K562 (cell line): ENCODE measurements around the gene ROBO1. TPM values are rescaled to one million over a fixed set of nuclear protein-coding genes. Genes with fewer than 3 reads are reported as not detected.

ENCODE experiments used
- ATAC-seq: fragments of 200-7000 bp; cut with Tn5 transposase; 3 replicates; pipeline ENCODE4 v1.9.1; 2020; ENCODE audit warnings: moderate library complexity
- BruUV-seq: library from RNA; stranded (reverse); fragments of 400-500 nt; replicated peaks from 2 replicates; lab custom pipeline; 2021; lab: Mats Ljungman, UMichigan
- CTCF ChIA-PET: fragments of 300-600 bp; formaldehyde crosslinking; extraction: SDS; loops from one replicate; lab custom pipeline; 2021; ENCODE audit warnings: low intra/inter-chr PET ratio; lab: Yijun Ruan, JAX
- POLR2A ChIA-PET: fragments of 300-600, 350-650 bp; sonication (Branson Sonifier 250); formaldehyde crosslinking; extraction: SDS; loops from one replicate; lab custom pipeline; 2021; ENCODE audit warnings: antibody characterized with exemption, inconsistent platforms; lab: Yijun Ruan, JAX
- DNase-seq, 4 experiments: peaks; one replicate each; pipeline versions ENCODE4 v3.0.0 to v3.0.0-alpha.2; 2011 to 2018; ENCODE audit warnings: low spot score in 3 of 4, mixed read lengths in 3 of 4; ENCODE audit errors: extremely low read depth in 1 of 4
- FAIRE-seq: peaks from 2 replicates; lab custom pipeline; 2011; peaks lifted over from hg19 to GRCh38; lab: Jason Lieb, UNC
- H2AFZ ChIP-seq: 2 replicates; pipeline ENCODE4 v1.6.0; 2011; ENCODE audit warnings: low read depth, low read length, control low read depth, inconsistent platforms
- H3K27ac ChIP-seq: fragments of 200-600 bp; 3 replicates; pipeline ENCODE4 v1.8.0; 2011; ENCODE audit warnings: low read depth, mild to moderate bottlenecking, control low read depth, inconsistent platforms, low read length, moderate library complexity, mixed read lengths; ENCODE audit errors: extremely low read depth
- H3K27me3 ChIP-seq, 2 experiments: fragments of 300-600 bp in 1 of 2; 2 replicates in 1 of 2; 3 replicates in 1 of 2; pipeline versions ENCODE4 v1.6.0 to v1.8.0; 2011; ENCODE audit warnings: inconsistent platforms in 2 of 2, low read length in 2 of 2, mild to moderate bottlenecking in 1 of 2, mixed read lengths in 1 of 2, moderate library complexity in 1 of 2; ENCODE audit not compliant: control insufficient read depth in 2 of 2, insufficient read depth in 2 of 2
- H3K36me3 ChIP-seq: fragments of 300-600 bp; 3 replicates; pipeline ENCODE4 v1.8.0; 2011; ENCODE audit warnings: mild to moderate bottlenecking, low read length, inconsistent platforms; ENCODE audit not compliant: control insufficient read depth, insufficient read depth
- H3K4me1 ChIP-seq, 2 experiments: fragments of 200-600 bp in 1 of 2; replicated peaks in 1 of 2; 2 replicates in 1 of 2; 3 replicates in 1 of 2; pipeline versions ENCODE4 v1.5.1 to v1.8.0; 2011; ENCODE audit warnings: inconsistent platforms in 2 of 2, low read length in 2 of 2, mild to moderate bottlenecking in 1 of 2, mixed read lengths in 1 of 2, moderate library complexity in 1 of 2; ENCODE audit not compliant: control insufficient read depth in 2 of 2, insufficient read depth in 2 of 2
- H3K4me2 ChIP-seq: 2 replicates; pipeline ENCODE4 v1.6.1; 2011; ENCODE audit warnings: low read length, control low read depth, inconsistent platforms, mixed read lengths; ENCODE audit not compliant: insufficient read depth
- H3K4me3 ChIP-seq: fragments of 200-600 bp; sonication (generic), shearing (Covaris generic); 2 replicates; pipeline ENCODE4 v1.5.1; 2016; ENCODE audit warnings: control low read depth, inconsistent platforms
- H3K79me2 ChIP-seq: fragments of 200-600 bp; 3 replicates; pipeline ENCODE4 v1.8.0; 2011; ENCODE audit warnings: low read length, inconsistent platforms; ENCODE audit not compliant: control insufficient read depth, insufficient read depth
- H3K9ac ChIP-seq, 2 experiments: 2 replicates each; pipeline versions ENCODE4 v1.6.0 to v1.6.1; 2011; ENCODE audit warnings: low read depth in 2 of 2, low read length in 2 of 2, control low read depth in 1 of 2, inconsistent platforms in 1 of 2, mild to moderate bottlenecking in 1 of 2, mixed read lengths in 1 of 2; ENCODE audit not compliant: insufficient read depth in 1 of 2
- H3K9me1 ChIP-seq: one replicate; pipeline ENCODE4 v1.6.0; 2011; ENCODE audit warnings: inconsistent platforms, mild to moderate bottlenecking, low read length, moderate library complexity; ENCODE audit not compliant: control insufficient read depth, insufficient read depth
- H3K9me3 ChIP-seq: replicated peaks from 2 replicates; pipeline ENCODE4 v1.5.1; 2011; ENCODE audit warnings: low read depth, low read length, inconsistent platforms; ENCODE audit not compliant: control insufficient read depth, insufficient read depth
- H4K20me1 ChIP-seq: replicated peaks from 2 replicates; pipeline ENCODE4 v1.6.1; 2011; ENCODE audit warnings: low read length, inconsistent platforms, mixed read lengths; ENCODE audit not compliant: control insufficient read depth, insufficient read depth
- CHCHD3 ChIP-seq: fragments of 250-450 bp; sonication (Bioruptor Pico); IDR thresholded peaks from 2 replicates; pipeline ENCODE4 v2.1.2; 2022; ENCODE audit warnings: mild to moderate bottlenecking
- GATAD2B ChIP-seq: fragments of 450-650 bp; IDR thresholded peaks from 2 replicates; pipeline ENCODE4 v1.6.1; 2017; ENCODE audit warnings: mild to moderate bottlenecking, borderline replicate concordance
- NCOR1 ChIP-seq: fragments of 450-650 bp; IDR thresholded peaks from 2 replicates; pipeline ENCODE4 v1.6.1; 2016; ENCODE audit warnings: mild to moderate bottlenecking, moderate library complexity
- NFYB ChIP-seq: IDR thresholded peaks from 2 replicates; pipeline ENCODE4 v1.6.1; 2011; ENCODE audit warnings: mild to moderate bottlenecking, moderate library complexity; ENCODE audit not compliant: insufficient read length; ENCODE audit errors: extremely low read depth
- RBM22 ChIP-seq: fragments of 200-400 bp; formaldehyde crosslinking; IDR thresholded peaks from 2 replicates; pipeline ENCODE4 v1.6.1; 2018; ENCODE audit warnings: low read length, low read depth; ENCODE audit not compliant: poor library complexity, severe bottlenecking
- SIN3A ChIP-seq, 2 experiments: fragments of 150-350 bp in 1 of 2; IDR thresholded peaks; 2 replicates each; pipeline ENCODE4 v1.6.1; 2011 to 2016; ENCODE audit warnings: borderline replicate concordance in 2 of 2, low read depth in 2 of 2, low read length in 2 of 2, mild to moderate bottlenecking in 2 of 2, moderate library complexity in 2 of 2; ENCODE audit not compliant: control insufficient read depth in 1 of 2
- TAF9B ChIP-seq: fragments of 450-650 bp; IDR thresholded peaks from 2 replicates; pipeline ENCODE4 v1.6.1; 2018; ENCODE audit warnings: mild to moderate bottlenecking; ENCODE audit not compliant: partially characterized antibody
- ZFPM2 ChIP-seq: fragments of 250-450 bp; sonication (Bioruptor Pico); IDR thresholded peaks from 2 replicates; pipeline ENCODE4 v1.5.1; 2022; ENCODE audit warnings: mild to moderate bottlenecking
- ZNF224 ChIP-seq: sonication (generic); formaldehyde crosslinking; IDR thresholded peaks from 2 replicates; pipeline ENCODE4 v1.8.0; 2022; ENCODE audit warnings: mild to moderate bottlenecking, missing genetic modification reagents
- ZNF263 ChIP-seq: sonication (generic); formaldehyde crosslinking; IDR thresholded peaks from 2 replicates; pipeline ENCODE4 v1.8.0; 2022; ENCODE audit warnings: mild to moderate bottlenecking, missing genetic modification reagents, borderline replicate concordance
- ZNF436 ChIP-seq: fragments of 250-450, 450-650 bp; sonication (Bioruptor Pico); formaldehyde crosslinking; IDR thresholded peaks from 2 replicates; pipeline ENCODE4 v1.7.0; 2020; ENCODE audit warnings: mild to moderate bottlenecking
- ZNF695 ChIP-seq: fragments of 450-650 bp; formaldehyde crosslinking; IDR thresholded peaks from 2 replicates; pipeline ENCODE4 v1.4.0; 2020; ENCODE audit warnings: mild to moderate bottlenecking, moderate library complexity
- ZSCAN29 ChIP-seq: fragments of 450-650 bp; IDR thresholded peaks from 2 replicates; pipeline ENCODE4 v1.6.1; 2017
- WGBS: fragments of 100-300 bp; shearing (Covaris generic); methylation state at CpG from one replicate; pipeline ENCODE4 v1.1.6; 2016; ENCODE audit warnings: low coverage, mixed read lengths; ENCODE audit not compliant: insufficient coverage; ENCODE audit errors: missing lambda C conversion rate; 5-methylcytosine and 5-hydroxymethylcytosine counted together
- in situ Hi-C: fragments of 300-500 bp; cut with MboI; formaldehyde crosslinking; loops from 4 replicates; pipeline ENCODE4 v1.15.0; 2018; ENCODE audit warnings: inconsistent platforms, mixed read lengths
- intact Hi-C: fragments of 100-400 bp; cut with micrococcal nuclease; formaldehyde crosslinking; loops from 2 replicates; pipeline ENCODE4 v1.14.2; 2022
- polyA plus RNA-seq, 8 experiments: library from polyadenylated mRNA; depleted of rRNA in 4 of 8; stranded (reverse) in 5 of 8; unstranded in 3 of 8; fragments of >200 nt; fragmentation: Nextera tagmentation in 2 of 8; fragmentation: Illumina TruSeq in 1 of 8; extraction: Ambion mirVana in 2 of 8; extraction: Trizol in 1 of 8; gene quantifications; 2 replicates each; pipeline versions ENCODE4 v1.2.1 to v1.2.3, GENCODE V29; 2011 to 2014; ENCODE audit warnings: inconsistent platforms in 1 of 8, missing spikeins in 1 of 8
- total RNA-seq, 7 experiments: library from RNA; depleted of rRNA in 6 of 7; stranded (reverse); fragments of >200 nt in 6 of 7; fragmentation: Illumina TruSeq in 2 of 7; extraction: Trizol in 2 of 7; gene quantifications; 2 replicates each; pipeline versions ENCODE4 v1.2.1 to v1.2.3, GENCODE V29; 2011 to 2021; ENCODE audit warnings: low replicate concordance in 1 of 7
- TF ChIP-seq, protein P1 (sequence below): fragments of 250-450 bp; sonication (Bioruptor Pico); IDR thresholded peaks from 2 replicates; pipeline ENCODE4 v1.5.0; 2020; ENCODE audit warnings: mild to moderate bottlenecking, borderline replicate concordance
- TF ChIP-seq, protein P2 (sequence below), 2 experiments: fragments of 200-800 bp in 1 of 2; sonication (Bioruptor generic) in 1 of 2; sonication (generic) in 1 of 2; formaldehyde crosslinking in 1 of 2; IDR thresholded peaks in 1 of 2; conservative IDR thresholded peaks in 1 of 2; 2 replicates each; pipeline versions ENCODE4 v1.5.0 to v1.6.1; 2016 to 2020; ENCODE audit warnings: missing compliant biosample characterization in 1 of 2, missing genetic modification characterization in 1 of 2, missing genetic modification reagents in 1 of 2
- TF ChIP-seq, protein P3 (sequence below): fragments of 450-650 bp; formaldehyde crosslinking; IDR thresholded peaks from 2 replicates; pipeline ENCODE4 v1.4.0; 2020; ENCODE audit warnings: mild to moderate bottlenecking, mixed read lengths

Gene ROBO1
- total and polyA plus RNA-seq, 9 of the 15 experiments (the other 6 are each of a cell fraction or from before 2014, with no cell fraction given) = 0.01 to 0.53 (median 0.17) TPM; not detected in 5

DNA sequence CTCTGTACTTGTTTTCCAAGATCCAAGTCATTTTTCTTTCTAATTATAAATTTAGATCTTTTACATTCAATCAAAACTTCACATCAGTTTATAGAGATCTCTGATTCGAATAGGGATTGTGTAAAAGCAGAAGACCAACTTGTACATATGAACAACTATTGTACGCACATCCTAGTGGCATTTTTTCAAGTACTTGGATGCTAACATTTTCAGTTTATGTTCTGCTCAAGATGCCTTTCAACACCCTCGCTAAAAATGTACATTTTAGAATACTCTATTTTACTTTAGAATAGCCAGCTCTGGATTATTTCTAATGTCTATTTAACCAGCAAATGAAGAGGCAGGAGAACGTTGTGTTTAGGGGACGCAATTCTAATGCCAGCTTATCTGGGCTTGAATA lies 340.7 kb downstream of the ROBO1 start (continued):
- TF ChIP-seq, protein P1, sequence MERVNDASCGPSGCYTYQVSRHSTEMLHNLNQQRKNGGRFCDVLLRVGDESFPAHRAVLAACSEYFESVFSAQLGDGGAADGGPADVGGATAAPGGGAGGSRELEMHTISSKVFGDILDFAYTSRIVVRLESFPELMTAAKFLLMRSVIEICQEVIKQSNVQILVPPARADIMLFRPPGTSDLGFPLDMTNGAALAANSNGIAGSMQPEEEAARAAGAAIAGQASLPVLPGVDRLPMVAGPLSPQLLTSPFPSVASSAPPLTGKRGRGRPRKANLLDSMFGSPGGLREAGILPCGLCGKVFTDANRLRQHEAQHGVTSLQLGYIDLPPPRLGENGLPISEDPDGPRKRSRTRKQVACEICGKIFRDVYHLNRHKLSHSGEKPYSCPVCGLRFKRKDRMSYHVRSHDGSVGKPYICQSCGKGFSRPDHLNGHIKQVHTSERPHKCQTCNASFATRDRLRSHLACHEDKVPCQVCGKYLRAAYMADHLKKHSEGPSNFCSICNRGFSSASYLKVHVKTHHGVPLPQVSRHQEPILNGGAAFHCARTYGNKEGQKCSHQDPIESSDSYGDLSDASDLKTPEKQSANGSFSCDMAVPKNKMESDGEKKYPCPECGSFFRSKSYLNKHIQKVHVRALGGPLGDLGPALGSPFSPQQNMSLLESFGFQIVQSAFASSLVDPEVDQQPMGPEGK (CRISPR knock-in tag) = no peak
- TF ChIP-seq, protein P2, sequence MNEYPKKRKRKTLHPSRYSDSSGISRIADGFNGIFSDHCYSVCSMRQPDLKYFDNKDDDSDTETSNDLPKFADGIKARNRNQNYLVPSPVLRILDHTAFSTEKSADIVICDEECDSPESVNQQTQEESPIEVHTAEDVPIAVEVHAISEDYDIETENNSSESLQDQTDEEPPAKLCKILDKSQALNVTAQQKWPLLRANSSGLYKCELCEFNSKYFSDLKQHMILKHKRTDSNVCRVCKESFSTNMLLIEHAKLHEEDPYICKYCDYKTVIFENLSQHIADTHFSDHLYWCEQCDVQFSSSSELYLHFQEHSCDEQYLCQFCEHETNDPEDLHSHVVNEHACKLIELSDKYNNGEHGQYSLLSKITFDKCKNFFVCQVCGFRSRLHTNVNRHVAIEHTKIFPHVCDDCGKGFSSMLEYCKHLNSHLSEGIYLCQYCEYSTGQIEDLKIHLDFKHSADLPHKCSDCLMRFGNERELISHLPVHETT (CRISPR knock-in tag; conservative IDR thresholded peaks at IDR 0.05 in 1 of 2, IDR thresholded peaks at IDR 0.05 in 1 of 2) = no peak
- TF ChIP-seq TAF9B (no peak), ZNF224 (CRISPR knock-in tag) (no peak), ZSCAN29 (no peak), RBM22 (no peak), NFYB (no peak)

DNA sequence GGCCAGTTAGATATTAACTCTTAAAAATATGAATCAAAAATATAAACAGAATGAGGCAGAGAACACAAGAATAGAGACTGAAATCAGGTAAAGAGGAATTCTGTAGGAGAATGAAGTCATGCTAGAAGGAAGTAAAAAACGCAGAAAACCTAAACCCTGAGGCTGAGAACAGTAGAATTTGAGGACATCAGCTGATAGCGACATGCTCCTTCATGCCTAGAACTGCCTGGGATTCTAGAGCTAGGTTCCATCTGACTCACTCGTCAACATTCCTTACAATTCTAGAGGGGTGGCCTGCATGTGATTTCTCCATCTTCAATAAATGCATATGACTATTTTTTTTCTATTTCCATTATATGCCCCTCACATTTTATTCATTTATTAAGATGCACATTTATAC lies 343.0 kb downstream of the ROBO1 start:
- DNase-seq (no peak), FAIRE-seq (no peak), ATAC-seq (no peak)
- Histone ChIP-seq H3K36me3 (no peaks in the 10 kb centered on the region), H3K9me1 (no peaks in the 10 kb centered on the region), H3K4me3 (no peak overlapping the region), H3K9ac (no peak overlapping the region), H3K27me3 (no peaks in the 10 kb centered on the region), H3K4me2 (no peak overlapping the region), H3K4me1 (no peaks in the 10 kb centered on the region), H3K9me3 (no peaks in the 10 kb centered on the region), H3K27ac (no peak overlapping the region)
- intact Hi-C loops (no loop called here), in situ Hi-C loops (no loop called here)
- 0% methylated on average over 3 of the region's 3 CpGs for WGBS
- CTCF ChIA-PET = no interaction called here
- POLR2A ChIA-PET = no interaction called here
- no peak for TF ChIP-seq SIN3A (IDR thresholded peaks at IDR 0.05; ENCODE audit: borderline replicate concordance in 2 of 2, control insufficient read depth in 1 of 2, low read depth in 2 of 2, low read length in 2 of 2)
- no peak for TF ChIP-seq GATAD2B
- no peak for TF ChIP-seq NCOR1
- TF ChIP-seq ZNF436 (CRISPR knock-in tag) = no peak
- no peak for TF ChIP-seq ZNF263
- TF ChIP-seq ZNF695 = no peak
- TF ChIP-seq CHCHD3 (CRISPR knock-in tag) = no peak
- TF ChIP-seq, protein P3, sequence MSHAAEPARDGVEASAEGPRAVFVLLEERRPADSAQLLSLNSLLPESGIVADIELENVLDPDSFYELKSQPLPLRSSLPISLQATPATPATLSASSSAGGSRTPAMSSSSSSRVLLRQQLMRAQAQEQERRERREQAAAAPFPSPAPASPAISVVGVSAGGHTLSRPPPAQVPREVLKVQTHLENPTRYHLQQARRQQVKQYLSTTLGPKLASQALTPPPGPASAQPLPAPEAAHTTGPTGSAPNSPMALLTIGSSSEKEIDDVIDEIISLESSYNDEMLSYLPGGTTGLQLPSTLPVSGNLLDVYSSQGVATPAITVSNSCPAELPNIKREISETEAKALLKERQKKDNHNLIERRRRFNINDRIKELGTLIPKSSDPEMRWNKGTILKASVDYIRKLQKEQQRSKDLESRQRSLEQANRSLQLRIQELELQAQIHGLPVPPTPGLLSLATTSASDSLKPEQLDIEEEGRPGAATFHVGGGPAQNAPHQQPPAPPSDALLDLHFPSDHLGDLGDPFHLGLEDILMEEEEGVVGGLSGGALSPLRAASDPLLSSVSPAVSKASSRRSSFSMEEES (CRISPR knock-in tag) = no peak
- TF ChIP-seq ZFPM2 = no peak
- TF ChIP-seq, all 486 proteins: peak for 0
- no peaks in the 10 kb centered on the region for H4K20me1 ChIP-seq
- no peaks in the 10 kb centered on the region for H3K79me2 ChIP-seq
- no peak overlapping the region for H2AFZ ChIP-seq
- no TSS peak for BruUV-seq
